GM18951 (cell line): Measurements from ENCODE around the gene ERC2.

Source experiments
- POLR2A ChIP-seq: IDR thresholded peaks from 4 replicates; pipeline ENCODE4 v1.6.1; 2011; ENCODE audit warnings: mild to moderate bottlenecking; ENCODE audit not compliant: insufficient read length, insufficient read depth; ENCODE audit errors: extremely low read depth
- in situ Hi-C: fragments of 300-500 bp; cut with MboI; formaldehyde crosslinking; loops from one replicate; pipeline ENCODE4 v1.12.0; 2022; ENCODE audit warnings: low sequenced_read_pairs, mixed read lengths, inconsistent platforms; ENCODE audit not compliant: unreplicated experiment

The ERC2 gene

DNA sequence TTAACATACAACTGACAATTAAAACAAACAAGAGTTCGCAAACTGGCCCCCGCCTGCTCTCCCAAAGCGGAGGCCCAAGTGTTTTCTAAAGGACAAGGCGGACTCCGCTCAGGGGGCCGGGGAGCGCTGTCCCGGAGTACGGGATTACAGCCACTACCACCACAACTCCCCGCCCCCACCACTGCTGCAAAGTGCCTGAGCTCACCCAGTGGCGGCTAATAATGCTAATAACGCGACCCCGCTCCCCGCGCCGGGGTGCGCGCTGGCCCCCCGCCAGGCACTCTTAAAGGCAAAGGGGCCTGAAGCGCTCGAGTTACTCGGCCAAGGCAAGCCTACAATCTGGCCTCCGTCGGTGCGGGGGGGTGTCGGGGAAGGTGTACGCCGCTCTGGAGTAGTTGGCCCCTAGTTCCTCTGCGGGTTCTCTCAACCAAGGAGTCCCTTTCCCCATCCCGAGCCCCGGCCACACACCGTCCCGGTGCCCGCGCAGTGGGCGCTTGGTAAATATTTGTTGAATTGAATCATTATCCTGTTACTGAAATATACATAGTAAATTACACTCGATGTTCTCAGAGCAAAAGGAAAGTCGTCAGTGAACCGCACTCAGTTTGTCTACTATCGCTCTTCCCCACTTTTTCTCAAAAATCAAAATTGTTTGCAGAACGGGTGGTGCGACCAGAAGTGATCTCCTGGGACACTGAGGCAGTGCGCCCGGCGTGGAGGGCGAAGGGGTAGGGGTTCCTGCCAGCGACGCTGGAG, 982.0 kb downstream of the ERC2 start:
- in situ Hi-C loops, result loop anchor here (10.0 to 25.0 kb wide), 2 partner anchors 251 to 769 kb away; no protein-coding TSS in a partner anchor
- TF ChIP-seq POLR2A, result no peak

DNA sequence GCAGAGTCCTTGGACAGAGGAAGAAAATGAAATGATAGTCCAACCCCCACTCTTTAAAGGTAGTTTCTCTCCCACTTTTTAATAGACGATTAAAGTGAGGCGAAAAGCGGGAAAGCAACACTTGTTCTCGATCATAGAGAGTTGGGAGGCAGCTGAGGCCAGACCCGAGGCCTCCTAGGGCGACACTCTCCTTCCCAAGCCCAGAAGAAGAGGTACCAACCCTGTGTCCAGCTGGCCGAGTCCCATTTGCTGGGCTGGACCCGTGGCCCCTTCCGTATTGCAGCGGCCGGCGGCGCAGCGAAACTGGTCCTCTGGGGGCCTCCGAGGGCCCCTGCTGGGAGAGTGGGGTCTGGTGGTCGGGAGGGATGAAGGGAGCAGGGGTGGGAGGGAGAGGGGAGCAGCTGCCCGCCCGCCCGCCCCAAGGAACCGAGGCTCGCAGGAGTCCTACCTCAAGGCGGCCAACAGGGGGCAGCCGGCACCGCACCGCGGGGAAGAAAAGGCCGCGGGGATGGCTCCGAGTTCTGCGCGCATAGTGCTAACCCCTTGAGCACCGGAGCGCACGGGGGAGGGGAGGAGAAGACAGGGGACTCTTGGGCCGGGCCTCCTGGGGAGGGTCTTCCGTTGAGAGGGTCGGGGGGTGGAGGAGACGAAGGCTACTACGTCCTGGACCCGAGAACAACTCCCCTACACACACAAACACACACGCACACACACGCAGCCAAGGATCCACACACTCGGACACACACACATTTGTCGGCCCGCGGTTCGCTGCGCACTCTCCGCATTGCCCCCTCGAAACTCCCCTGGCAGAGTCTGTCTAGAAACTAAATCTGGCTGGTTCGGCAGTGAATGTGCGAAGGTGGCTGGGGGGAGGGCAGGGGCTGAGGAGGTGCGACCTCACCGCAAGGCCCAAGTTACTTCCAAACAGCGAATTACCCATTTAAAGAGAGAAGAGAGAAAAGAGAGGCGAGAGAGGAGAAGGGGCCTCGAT, 983.2 kb downstream of the ERC2 start:
- no peak for TF ChIP-seq POLR2A
- in situ Hi-C loops, result loop anchor here (10.0 to 25.0 kb wide), 2 partner anchors 252 to 770 kb away; no protein-coding TSS in a partner anchor

DNA sequence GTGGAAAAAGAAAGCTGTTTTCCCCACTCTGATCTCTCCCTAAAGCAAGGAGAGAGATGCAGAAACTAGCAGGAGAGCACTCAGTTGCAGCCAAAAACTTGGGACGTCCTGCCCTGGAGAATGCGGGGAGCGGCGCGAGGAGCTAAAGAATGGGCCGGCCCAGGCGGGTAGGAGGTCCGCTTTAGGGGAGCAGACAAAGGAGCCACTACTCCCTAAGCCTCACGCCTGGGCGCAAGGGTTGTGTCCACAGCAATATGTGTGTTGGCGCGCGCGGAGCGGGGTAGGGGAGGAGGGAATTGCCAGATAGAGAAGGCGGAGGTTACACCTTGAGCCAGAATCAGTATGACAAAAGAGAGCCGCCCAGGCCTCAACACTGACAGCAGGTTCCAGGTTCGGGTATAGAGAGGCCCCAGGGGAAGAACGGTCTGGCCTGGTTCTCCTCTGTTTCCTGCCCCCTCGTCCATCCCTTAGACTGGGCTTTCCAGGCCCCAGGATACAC, 984.0 kb downstream of the ERC2 start:
- no peak for TF ChIP-seq POLR2A
- in situ Hi-C loops, result loop anchor here (10.0 to 25.0 kb wide), 2 partner anchors 253 to 771 kb away; no protein-coding TSS in a partner anchor

DNA sequence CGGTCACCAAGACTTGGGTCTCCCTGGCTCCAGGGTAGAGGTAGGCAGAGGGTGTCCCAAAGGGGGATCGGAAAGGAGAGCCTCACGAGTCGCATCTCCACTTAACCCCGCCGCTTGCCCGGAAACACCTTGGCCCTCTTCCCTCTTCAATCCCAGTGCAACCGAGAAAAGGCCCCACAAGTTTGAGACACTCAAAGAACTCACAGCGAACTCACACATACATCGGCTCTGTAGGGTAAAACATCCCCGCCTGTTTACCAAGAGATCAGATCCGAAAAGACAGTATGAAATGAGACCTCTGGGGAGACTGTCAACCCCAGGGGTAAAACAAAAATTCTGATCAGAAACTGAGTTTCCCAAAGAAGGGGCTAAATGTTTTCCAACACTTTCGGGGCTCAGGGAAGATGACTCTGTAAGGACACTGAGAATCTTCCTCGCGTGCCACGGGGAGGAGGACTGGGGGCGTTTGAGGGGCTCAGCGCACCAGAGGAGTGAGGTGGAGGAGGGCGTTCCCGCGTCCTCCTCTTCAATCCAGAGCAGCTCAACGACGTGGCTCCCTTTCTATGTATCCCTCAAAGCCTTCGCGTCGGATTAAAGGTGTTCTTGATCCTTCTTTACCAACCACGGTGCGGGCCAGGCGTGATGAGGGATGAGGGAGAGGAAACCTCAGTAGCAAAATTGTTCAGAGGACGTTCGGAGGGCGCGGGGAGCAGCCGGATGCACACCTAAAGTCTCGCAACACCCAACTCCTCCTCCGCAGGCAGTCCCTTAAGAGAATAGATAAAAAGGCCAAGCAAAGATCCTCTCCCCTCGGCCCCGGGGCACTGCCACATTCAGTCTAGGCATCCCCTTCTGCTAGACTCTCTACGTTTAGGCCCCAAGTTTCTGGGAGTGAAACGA, 984.8 kb downstream of the ERC2 start:
- in situ Hi-C loops, result loop anchor here (10.0 to 25.0 kb wide), 2 partner anchors 254 to 771 kb away; no protein-coding TSS in a partner anchor
- no peak for TF ChIP-seq POLR2A

DNA sequence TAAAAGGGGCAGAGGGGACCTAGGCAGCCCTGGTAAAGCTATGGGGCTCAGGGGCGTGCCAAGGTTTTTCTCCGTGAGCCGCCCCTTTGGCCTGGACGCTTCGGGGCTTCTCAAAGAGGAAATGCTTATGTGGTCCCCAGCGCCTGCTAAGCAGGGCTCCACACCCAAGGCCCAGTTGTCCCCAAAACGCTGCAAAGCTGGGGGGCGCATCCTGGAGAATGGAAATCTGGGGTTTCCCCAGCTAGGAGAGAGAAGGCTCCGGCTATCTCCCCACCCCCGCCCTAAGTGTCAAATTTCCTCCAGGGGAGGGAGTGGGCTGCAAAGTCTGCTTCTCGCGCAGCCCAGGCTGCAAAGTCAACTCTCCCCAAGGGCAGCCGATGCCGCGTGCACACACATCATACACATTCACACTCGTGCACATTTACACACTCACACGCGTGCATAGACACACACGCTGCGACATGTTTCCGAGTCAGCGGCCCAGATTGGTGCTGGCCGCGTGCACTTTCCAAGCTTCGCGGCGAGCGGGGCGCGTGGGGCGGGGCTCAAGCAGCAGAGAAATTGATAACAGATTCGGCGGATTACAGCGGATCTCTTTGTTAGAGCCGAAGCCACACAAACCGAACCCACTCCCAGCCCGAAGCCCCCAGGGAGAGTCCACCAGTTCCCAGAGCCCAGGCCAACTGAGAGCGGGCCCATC, 985.6 kb downstream of the ERC2 start:
- in situ Hi-C loops, result loop anchor here (10.0 to 25.0 kb wide), 2 partner anchors 255 to 772 kb away; no protein-coding TSS in a partner anchor
- no peak for TF ChIP-seq POLR2A

DNA sequence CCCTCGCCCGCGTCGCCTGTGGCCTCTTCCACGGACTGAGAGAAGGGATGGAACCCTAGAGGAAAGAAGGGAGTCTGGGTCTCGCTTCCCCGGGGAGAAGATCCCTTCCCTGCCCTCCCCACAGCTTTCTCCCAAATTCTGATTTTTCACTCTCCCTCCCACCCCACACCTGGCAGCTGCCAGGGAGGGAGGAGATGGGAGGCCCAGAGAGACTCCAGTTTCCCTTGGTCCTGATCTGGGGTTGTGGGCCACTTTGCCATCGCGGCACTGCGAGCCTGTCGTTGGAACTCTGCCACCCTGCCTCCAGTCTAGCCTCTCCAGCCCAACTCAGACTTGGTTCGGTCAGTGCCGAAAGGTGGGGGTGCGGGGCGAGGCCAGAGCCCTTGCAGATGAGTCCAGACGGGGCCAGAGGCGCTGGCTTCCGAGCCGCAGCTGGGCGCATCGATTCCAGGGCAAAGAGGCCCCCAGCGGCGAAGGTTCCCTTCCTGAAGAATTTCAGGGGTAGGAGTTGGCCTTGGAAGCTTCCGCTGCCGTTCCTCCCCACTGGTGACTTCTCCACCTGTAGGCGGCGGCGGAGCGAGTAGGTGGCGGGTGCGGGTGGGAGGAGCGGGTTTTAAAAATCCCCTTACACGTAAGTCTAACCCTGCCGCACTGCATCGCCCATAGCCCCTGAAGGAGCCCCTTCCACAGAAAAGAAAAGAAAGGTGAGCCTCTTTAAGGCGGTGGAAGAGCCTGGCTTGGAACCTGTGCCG, 986.3 kb downstream of the ERC2 start:
- in situ Hi-C loops, result loop anchor here (10.0 to 25.0 kb wide), 2 partner anchors 255 to 773 kb away; no protein-coding TSS in a partner anchor
- no peak for TF ChIP-seq POLR2A

DNA sequence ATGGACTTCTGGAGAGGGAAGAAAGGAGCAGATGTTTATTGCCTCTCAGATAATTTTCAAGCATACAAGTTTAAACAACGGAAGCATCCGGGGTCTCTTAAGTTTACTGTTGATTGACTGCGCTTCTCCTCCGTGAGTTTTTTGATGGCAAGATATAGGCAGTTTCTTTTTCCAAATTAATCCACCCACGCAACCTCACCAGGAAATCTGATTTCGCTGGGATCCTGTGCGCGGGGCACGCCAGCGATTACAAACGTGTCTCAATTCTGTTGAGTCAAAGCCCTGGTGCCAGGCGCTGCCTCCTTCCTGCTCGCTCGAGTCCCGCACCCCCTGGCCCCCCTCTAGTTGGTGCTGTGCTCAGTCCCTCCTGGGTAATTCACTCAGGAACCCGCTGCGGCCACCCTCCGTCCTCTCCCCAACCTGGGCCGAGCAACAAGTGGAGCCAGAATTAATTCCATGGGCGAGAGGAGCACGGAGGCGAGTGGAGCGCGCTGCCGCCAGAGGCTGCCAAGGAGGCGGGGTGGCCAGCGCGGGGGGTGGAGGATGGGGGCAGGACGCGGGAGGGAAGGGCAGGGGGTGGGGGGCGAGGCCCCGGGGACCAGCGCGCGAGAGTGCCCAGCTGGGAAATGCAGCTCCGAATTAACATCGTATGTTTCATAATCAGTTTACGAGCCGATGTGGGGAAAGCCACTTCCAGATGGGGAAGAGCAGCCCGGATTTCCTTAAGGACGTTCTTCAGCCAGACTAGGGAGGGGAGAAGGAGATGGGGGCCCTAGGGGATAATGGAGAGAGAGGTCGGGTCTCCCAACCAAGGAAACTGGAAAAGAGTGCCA, 987.1 kb downstream of the ERC2 start:
- no peak for TF ChIP-seq POLR2A
- in situ Hi-C loops, result loop anchor here (10.0 to 25.0 kb wide), 2 partner anchors 256 to 774 kb away; no protein-coding TSS in a partner anchor

DNA sequence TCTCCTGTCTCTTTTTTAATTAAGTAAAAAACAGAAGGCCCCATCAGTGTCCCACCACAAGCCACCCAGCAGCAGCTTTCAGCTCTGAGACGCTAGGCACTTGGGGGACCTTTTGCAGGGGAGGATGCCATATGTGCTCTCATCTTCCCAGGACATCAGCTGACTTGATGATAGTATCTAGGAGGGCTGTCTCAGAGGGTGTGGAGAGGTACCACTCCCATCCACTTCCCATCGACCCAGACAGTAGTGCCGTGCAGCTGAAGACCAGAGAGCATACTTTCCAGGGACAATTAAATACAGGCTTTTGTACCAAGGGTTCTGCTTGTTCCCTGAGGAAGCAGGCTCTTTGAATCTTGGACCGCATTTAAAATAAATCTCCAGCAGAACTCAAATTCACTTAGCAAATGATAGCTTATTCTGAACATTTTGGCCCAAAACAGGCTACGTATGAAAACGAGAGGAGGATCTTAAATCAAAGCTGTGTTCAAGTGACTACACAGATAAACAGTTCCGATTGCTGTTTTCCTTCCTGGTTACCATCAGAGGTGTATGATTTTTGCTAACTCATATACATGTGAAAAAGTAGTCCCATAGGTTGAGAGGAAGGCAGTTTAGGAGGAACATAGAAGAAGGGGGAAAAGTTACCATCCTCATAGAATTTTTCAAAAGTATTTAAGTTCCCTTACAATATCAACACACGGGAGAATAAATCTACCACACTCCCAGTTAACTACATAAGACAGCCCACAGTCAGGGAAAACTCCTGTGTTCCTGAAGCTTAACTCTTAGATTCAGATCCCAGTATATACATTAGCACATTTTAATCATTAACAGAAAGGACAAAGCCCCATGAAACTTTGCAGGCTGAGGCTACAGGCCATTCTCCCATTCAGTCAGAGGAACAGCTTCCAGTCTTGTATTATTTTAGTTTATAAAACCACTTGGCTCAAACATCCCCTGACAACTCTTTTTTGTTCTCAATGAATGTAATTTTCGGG, 990.7 kb downstream of the ERC2 start:
- in situ Hi-C loops, result loop anchor here (25.0 kb wide), 1 partner anchor 260 kb away; no protein-coding TSS in a partner anchor
- TF ChIP-seq POLR2A, result no peak

DNA sequence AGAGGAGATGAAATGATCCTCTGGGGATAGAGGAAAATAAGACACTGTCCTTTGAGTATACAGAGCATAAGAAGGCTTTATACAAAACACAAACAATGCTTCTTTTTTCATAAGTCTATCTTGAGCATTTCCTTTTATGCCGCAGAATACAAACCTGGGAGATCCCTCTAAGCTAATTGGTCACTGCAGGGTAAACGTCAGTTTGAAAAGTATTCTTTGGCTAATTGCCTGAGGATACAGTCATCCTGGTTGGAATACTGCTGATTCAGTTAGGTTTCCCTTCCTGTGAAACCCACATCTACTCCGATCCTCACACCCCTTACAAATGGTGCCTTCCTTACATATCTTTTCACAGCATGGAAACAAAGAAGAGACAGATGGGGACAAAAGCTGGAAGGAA, 991.8 kb downstream of the ERC2 start:
- TF ChIP-seq POLR2A, result no peak
- in situ Hi-C loops, result loop anchor here (25.0 kb wide), 1 partner anchor 261 kb away; no protein-coding TSS in a partner anchor
